Fibroblast of skin of right biceps (primary cell): ENCODE measurements around the gene MVB12B.

Experiments
- DNase-seq: peaks from one replicate; pipeline ENCODE4 v3.0.0-alpha.2; 2013

MVB12B gene

GRCh38 chr9:126304207-126304970, 22.2 kb upstream of the MVB12B start:
- no peak for DNase-seq

- DNase-seq: no peak
Observed at GRCh38 chr9:126304971-126305320, 21.7 kb upstream of the MVB12B start.

- no peak for DNase-seq
Observed at GRCh38 chr9:126306071-126306647, 20.5 kb upstream of the MVB12B start.

- no peak for DNase-seq
Observed at GRCh38 chr9:126307322-126308061, 19.1 kb upstream of the MVB12B start.

GRCh38 chr9:126309427-126310189, 17.0 kb upstream of the MVB12B start:
- DNase-seq: no peak

GRCh38 chr9:126312584-126313551, 13.8 kb upstream of the MVB12B start:
- DNase-seq: no peak

GRCh38 chr9:126316085-126316655, 10.5 kb upstream of the MVB12B start:
- DNase-seq: no peak

GRCh38 chr9:126317513-126317912, 9.1 kb upstream of the MVB12B start:
- peak; percentile 33 for DNase-seq

GRCh38 chr9:126318858-126319257, 7.8 kb upstream of the MVB12B start:
- DNase-seq: no peak

- DNase-seq: no peak
Observed at GRCh38 chr9:126319671-126320070, 7.0 kb upstream of the MVB12B start.

- no peak for DNase-seq
Observed at GRCh38 chr9:126320158-126320922, 6.3 kb upstream of the MVB12B start.

GRCh38 chr9:126321742-126322141, 4.9 kb upstream of the MVB12B start:
- DNase-seq: no peak

- no peak for DNase-seq
Observed at GRCh38 chr9:126325821-126326220, 808 bp upstream of the MVB12B start.

GRCh38 chr9:126327006-126327713, 531 bp downstream of the MVB12B start:
- no peak for DNase-seq

- no peak for DNase-seq
Observed at GRCh38 chr9:126327714-126328185, 1.1 kb downstream of the MVB12B start.

GRCh38 chr9:126328407-126328806, 1.8 kb downstream of the MVB12B start:
- no peak for DNase-seq

- DNase-seq: peak; percentile 23
Observed at GRCh38 chr9:126329476-126330275, 3.0 kb downstream of the MVB12B start.

- DNase-seq: no peak
Observed at GRCh38 chr9:126330536-126330935, 3.9 kb downstream of the MVB12B start.
